Stimulated activated CD4-positive, alpha-beta T cell treated with anti-CD3 and anti-CD28 coated beads, Interleukin-2, amount 100 ng/mL, for 48 hours (primary cell): ENCODE results near the gene HIVEP3.

Experiments used
- DNase-seq, 2 donors: peaks; one replicate each; pipeline ENCODE4 v3.0.0-alpha.2; 2020

The HIVEP3 gene

DNA sequence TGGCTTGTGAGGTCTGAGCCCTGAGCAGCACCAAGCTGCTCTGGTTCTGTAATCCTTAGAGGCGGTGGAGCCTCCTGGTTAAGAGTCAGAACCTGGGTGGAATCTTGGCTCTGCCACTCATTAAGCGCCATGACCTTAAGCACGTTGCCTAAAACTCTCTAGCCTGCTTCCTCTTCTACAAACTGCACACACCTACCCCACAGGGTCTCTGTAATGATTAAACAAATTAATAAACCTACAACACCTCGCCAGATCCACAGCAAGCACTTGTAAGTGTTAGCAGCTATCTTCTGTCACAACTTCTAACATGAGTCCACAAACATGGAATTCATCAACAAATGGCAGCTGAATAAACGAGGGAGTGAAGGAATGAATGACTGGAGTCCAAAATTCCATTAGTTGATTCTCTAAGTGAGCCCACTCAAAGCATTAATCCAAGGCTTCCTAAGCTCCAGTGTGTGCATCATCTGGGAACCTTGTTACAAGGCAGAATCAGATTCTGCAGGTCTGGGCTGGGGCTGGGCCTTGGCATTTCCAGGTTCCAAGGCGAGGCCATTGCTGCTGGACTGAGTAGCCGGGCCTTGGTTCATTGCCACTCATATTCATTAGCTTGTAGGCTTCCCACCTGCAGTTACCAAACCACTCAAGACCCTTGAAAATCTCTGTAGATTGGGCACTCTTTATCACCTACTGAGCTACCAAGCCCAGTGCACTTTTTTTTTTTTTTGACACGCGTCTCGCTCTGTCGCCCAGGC, 168.6 kb downstream of the HIVEP3 start:
- DNase-seq = no peak

GRCh38 chr1:41745022-41745421, 173.7 kb downstream of the HIVEP3 start:
- no peak for DNase-seq

GRCh38 chr1:41743366-41743765, 175.4 kb downstream of the HIVEP3 start:
- no peak for DNase-seq

GRCh38 chr1:41742219-41742618, 176.5 kb downstream of the HIVEP3 start:
- DNase-seq = no peak

DNA sequence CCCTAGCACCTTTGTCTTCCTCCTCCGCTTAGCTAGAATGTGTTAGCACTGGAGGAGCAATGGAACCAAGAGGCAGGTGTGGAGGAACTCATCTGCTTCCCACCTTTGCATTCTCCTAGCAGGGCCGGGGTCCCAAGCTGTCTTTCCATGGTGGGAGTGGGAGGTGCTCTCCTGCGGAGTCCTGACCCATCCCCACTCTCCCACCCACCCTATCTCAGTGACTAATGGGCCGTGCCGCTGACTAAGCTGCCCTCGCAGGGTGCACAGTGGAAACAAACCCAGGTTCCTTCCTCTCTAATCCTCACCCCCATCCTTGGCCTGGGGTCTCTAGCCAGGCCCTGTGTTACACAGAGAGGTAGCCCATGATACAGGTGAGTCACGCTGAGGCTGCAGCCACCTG, 177.5 kb downstream of the HIVEP3 start:
- DNase-seq = no peak

- no peak for DNase-seq
Observed at GRCh38 chr1:41740630-41741239, 178.0 kb downstream of the HIVEP3 start.

DNA sequence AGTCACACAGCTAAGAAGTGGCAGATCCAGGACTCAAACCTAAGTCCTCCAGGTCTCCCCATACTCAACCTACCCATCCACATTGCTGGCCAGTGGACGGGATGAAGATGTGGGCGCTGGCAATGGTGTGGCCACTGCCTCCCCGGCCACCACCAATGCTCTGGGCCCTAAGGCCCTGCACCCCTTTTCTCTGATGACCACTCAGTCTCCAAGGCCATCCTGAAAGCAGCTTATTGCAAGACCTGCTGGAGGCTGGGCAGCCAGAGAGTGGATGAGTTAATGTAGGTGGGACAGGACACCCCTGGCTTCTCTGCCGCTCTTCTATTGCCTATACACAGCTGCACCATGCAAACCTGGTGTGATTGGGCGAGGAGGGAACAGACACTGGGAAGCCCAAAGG, 178.7 kb downstream of the HIVEP3 start:
- DNase-seq = no peak

- peak; percentile 76 to 80 for DNase-seq
Observed at GRCh38 chr1:41739061-41739955, 179.4 kb downstream of the HIVEP3 start.

GRCh38 chr1:41738475-41738874, 180.2 kb downstream of the HIVEP3 start:
- DNase-seq = no peak

DNA sequence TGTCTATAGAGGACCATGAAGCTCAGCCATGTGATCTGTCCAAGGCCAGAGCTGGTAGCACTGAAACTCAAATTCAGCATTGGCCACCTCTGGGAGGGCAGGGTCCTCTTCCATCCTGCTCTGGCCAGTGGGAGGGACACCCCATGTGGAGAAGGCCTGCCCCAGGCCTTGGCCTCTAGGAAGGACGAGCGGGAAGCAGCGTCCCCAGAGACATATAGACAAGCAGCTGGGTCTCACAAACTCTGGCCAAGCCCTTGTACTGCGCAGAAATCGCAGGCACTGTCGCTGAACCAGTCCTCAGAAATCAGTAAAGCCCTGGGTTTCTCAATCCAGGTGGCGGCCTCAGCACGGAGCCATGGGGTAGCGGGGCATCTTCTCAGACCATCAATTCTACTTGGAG, 180.7 kb downstream of the HIVEP3 start:
- no peak for DNase-seq

DNA sequence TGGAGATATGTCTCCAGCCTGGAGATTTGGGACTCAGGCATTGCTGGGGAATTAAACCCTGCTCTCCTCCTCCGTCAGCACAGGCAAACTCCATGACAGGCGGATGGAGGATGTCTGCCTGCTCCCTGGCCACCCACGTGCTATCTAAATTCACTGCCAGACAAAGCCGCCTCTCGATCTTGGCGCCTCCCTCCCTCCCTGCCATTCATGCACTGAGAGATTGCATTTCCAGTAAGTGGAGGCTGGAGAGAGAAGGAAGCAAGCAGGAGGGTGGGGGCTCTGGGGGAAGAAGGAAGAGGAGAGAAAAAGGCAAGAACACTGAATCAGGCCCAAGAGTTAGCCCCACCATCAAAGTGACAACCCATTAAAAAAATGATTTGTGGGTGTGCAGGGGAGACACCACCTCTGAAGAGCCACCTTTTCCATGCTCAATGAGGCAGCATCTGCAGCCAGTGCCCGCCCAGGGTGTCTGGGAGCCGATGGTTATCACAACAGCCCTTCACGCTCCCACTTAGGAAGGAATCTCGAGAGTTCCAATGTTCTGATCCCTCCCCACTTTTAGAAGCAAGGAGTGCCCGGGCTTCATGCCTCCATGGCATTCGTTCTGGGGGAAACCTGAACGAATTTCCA, 183.0 kb downstream of the HIVEP3 start:
- DNase-seq = no peak

GRCh38 chr1:41735139-41735538, 183.6 kb downstream of the HIVEP3 start:
- no peak for DNase-seq

DNA sequence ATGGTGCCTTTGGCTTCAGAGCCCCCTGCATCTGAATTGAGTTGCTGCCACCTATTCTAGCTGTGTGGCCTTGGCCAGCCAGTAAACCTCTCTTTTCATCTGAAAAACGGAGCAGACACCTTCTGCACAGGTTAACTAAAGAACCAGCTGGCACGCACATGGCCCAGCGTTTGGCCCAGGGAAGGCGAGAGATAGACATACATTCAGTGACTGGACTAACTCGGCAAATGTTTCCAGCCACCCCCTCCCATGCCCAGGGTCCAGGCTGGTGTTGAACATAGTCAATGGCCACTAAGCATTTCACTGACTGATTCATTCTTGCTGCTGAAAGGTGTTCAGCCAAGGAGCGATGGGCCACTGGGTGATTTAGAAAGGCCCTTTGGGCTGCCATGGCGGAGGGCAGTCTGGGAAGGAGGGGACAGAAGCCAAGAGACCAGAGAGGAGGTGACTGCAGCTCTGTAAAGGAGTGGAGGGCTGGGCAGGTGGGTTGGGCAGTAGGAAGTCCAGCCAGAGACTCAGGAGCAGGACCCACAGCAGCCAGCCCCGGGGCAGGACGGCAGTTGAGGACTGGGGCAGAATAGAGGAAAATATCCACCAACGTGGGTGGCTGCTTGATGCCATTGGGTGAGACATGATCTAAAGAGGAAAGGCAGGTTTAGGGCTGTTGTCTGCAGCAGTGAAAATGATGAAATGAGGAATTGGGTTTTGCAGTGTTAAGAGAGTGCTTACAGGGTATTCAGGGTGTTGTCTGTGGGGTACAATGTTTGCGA, 184.3 kb downstream of the HIVEP3 start:
- DNase-seq = no peak

GRCh38 chr1:41733725-41734124, 185.0 kb downstream of the HIVEP3 start:
- DNase-seq = no peak

DNA sequence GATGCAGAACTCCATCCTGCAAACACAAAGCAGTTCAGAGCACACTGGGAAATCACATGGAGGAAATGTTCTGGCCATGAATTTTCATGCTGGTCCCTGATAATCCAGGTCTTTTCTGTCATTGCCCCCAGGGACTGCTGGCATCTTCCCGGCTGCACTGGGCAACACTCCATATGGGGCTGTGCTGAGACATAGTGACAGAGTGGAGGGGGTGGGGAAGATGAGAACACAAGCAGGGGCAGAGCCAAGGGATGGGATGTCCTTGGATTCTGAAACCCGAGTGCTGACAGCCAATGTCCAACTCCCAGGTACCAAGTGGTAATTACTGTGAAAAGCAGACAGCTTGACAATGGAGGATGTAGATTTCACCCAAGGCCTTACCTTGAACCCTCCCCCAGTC, 185.7 kb downstream of the HIVEP3 start:
- DNase-seq = no peak

- DNase-seq = no peak
Observed at GRCh38 chr1:41731516-41732030, 187.1 kb downstream of the HIVEP3 start.

DNA sequence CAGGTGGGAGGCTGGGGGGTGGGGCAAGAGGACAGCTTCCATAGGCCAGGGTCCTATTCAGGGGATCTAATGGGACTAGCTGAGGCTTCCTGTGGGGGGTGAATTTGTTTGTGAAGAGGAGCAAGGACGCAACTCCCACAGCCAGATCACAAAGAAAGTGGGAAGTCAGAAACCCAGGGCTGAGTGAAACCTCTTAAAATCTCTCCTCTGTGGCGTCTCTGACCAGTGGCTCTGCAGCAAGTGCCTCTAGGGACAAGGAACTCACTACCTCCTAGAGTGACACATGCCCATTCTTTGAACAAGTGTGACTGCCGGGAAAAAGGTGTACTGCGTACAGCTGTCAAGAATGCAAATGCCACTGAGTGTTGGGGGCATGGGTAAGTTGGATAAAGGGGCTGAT, 187.9 kb downstream of the HIVEP3 start:
- DNase-seq = no peak

DNA sequence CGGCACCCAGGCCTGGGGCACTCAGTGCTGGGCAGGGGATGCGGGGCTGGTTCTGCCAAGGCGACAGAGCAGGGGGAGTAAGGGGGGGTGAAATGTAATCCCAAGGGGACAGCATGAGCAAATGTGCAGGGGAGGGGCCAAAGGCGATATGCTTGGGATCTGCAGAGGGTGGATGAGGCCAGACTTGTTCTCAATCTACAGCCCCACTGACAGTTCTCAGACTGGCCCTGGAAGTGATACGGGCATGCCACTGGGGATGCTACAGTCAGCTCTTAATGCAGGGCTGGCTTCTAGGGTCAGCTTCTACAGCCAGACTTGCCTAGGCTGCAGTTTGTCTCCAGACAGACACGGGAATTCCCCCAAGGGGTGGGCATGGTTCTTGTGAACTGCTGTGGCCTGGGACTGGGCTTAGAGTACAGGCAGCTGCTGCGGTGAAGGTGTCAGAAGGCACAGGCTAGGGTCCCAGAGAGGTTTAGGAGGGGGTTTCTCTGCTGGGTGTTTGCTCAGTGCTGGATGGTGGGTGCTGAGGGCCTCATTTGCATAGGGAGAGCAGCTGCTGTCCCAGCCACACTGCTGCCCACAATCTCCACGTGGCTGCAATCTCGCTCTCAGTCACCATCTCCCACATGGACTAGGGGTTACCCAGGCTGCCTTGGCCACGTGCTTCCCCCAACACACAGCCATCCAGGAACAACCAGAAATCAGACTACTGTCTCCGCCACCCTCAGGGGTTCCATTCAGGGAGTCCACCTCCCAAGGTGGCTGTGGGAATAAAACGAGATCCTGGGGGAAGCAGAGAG, 190.1 kb downstream of the HIVEP3 start:
- peak; percentile 57 for DNase-seq

DNA sequence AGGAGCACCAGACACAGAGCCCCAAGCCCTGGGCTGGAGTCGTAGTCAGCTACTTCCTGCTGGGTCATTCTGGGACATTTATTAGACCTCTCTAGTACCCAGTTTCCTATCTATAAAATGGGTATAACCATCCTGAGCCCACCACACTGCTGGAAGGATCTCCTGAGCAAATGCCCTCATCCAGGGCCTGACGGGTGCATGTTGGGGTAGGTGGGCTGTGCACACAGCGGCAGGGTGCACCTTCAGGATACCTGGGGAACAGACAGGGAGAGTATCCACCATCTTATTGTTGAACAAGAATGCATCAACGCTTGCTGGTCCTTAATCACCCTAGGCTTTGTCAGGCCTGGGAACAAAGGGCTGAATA, 191.0 kb downstream of the HIVEP3 start:
- DNase-seq = no peak

DNA sequence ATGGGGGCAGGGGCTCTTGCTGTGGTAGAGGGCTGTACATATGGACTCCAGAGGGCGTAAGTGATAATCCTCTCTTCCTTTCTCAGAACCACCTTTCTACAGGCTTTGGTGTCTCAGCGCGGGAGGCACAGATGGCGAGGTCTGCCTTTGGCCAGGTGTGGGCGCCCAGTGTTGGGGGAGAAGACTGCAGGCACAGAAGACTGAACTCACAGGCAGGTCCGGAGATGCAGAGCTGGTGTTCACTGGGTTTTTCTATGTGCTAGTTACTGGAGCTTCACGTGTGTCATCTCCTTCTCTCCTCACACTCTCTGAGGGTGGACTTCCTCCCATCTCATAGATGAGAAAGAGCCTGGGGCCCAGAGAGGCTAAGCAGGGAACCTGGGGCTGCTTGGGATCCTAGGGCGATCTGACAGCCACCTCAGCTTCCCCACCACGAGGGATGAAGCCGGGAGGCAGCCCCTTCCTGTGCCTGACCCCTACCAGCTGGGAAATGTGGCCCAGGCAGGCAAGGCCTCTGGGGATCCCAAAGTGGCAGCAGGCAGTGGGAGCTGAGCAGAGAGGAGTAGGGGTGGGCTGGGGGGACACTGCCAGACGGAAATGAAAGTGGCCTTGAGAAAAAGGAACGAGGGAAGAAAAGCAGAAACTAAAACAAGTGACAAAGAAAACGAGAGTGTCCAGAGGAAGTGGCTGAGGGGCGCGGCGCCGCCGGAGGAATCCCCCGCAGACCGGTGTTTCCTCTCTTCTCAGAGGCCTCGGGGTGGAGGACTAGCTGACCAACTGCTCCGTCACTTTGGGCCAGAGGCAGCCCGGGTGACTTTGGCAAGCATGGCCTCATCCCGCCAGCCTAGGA, 191.6 kb downstream of the HIVEP3 start:
- no peak for DNase-seq
